ENCODE data around the gene TRAF3IP1. TPM values are rescaled to one million over a fixed set of nuclear protein-coding genes. Genes with fewer than 3 reads are reported as not detected.

TRAF3IP1 gene
- total and polyA plus RNA-seq, 5 donors, result 6.3 to 19.9 (median 16.9) TPM

DNA sequence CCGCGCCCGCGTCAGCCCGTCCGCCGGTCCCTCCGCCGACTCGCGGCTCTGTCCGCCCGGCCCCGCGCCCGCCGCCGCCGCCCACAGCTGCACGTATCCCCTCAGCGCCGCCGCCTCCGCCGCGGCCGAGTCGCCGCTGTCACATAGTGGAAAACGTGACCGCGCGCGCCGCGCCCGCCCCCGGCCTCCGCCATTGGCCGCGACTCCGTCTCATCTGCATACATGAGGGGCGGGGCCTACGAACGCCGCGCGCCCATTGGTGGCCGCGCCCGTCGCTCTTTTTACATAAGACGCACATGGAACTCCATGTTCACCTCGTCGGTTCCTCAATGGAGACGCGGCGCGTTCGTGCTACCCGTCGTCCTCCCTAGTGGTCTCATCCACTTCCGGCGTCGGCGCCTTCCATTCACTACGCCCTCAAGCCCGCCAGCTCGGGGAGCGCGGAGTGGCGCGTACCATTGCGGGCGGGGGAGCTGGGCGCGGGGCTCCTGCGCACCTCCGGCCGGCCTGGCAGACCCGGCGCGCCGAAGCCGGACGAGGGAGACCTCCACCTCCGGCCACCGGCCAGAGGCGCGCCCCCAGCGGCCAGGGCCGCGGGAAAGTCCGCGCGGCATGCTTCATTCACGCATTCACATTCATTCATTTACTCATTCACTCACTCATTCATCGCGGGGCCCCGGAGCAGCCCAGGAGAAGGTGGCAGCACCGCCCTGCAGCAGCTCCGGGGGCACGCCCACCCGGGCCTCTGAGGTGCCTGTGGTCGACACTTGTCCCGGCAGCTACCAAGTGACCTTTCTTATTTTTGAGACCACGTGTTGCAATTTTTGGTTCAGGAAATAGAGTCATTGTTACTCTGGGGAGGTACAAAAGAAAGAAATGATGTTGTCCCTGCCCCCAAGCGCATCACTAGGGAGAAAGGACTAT, 31.4 kb upstream of the TRAF3IP1 start:
- peaks cover 8% of the 10 kb centered on the region for H3K4me1 ChIP-seq (ENCODE audit: control insufficient read depth, insufficient read depth, low read length)
- intact Hi-C loops (cut with DNase I), result no loop called here

DNA sequence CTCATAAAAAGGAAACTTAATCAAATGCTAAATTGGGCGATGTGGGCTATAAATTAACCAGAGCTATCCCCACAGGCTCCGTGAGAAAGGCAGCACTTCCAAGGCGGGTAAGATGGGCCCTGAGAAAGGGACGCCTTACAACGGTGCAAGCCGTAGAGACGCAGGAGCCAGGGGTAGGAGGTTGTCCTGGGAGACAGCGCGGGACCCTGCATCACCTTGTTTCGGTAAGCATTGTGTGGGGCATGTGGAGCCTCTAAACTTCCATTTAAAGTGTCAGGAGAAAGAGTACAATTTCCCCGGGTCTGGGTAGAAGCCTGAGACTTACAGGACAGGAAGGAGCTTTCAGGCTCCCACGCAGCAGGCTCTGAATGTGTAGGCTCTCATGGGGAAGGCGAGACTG, 30.7 kb upstream of the TRAF3IP1 start:
- H3K4me1 ChIP-seq (ENCODE audit: control insufficient read depth, insufficient read depth, low read length), result peaks cover 8% of the 10 kb centered on the region
- H3K4me3 ChIP-seq (ENCODE audit: low read length), result no peak overlapping the region
- peak in 1 of 3 donors; percentile 41 for DNase-seq
- intact Hi-C loops (cut with DNase I), result no loop called here
- H3K9me3 ChIP-seq (ENCODE audit: control insufficient read depth, low read length), result no peaks in the 10 kb centered on the region
- H3K27ac ChIP-seq (ENCODE audit: low read length), result no peak overlapping the region
- H3K27me3 ChIP-seq (ENCODE audit: control insufficient read depth, insufficient read depth), result no peaks in the 10 kb centered on the region
- 18% methylated on average over 13 of the region's 13 CpGs for WGBS
- ATAC-seq, result no peak

More for the DNA sequence above, 31.4 kb upstream of the TRAF3IP1 start:
- peak; percentile 87 to 90 for ATAC-seq
- peak; percentile 97 to 100 (median 99) for DNase-seq
- Histone ChIP-seq H3K9me3 (ENCODE audit: control insufficient read depth, low read length) (no peaks in the 10 kb centered on the region), H3K27me3 (ENCODE audit: control insufficient read depth, insufficient read depth) (no peaks in the 10 kb centered on the region), H3K4me3 (ENCODE audit: low read length) (peak overlapping the region; percentile 82), H3K27ac (ENCODE audit: low read length) (peak overlapping the region; percentile 87)
- WGBS, result under 1% methylated on average over 108 of the region's 108 CpGs

DNA sequence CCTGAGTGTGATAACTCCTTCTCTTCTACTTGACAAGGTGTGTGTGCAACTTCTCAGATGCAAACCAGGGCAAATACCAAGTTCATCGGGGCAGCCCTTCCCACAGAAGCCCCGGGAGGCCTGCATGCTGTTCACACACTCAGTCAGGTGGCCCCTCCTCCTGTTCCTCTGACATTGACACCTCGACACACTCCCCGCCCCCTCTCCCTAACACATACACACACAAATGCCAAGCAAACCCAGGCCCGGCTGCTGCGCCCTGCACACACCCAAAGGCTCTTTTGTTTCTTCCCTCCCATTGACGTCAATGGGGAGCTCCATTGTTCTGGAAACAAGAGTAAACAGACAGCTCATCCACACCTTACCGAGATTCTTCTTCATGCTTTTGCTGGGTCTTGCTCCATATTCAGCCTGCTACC, 30.2 kb upstream of the TRAF3IP1 start:
- intact Hi-C loops (cut with DNase I), result no loop called here
- peak; percentile 65 to 75 (median 75) for DNase-seq
- Histone ChIP-seq H3K4me1 (ENCODE audit: control insufficient read depth, insufficient read depth, low read length) (peaks cover 3% of the 10 kb centered on the region), H3K9me3 (ENCODE audit: control insufficient read depth, low read length) (no peaks in the 10 kb centered on the region), H3K27me3 (ENCODE audit: control insufficient read depth, insufficient read depth) (no peaks in the 10 kb centered on the region), H3K27ac (ENCODE audit: low read length) (no peak overlapping the region), H3K4me3 (ENCODE audit: low read length) (no peak overlapping the region)
- 43% methylated on average over 8 of the region's 8 CpGs for WGBS
- ATAC-seq, result peak in 1 of 2 donors; percentile 52

DNA sequence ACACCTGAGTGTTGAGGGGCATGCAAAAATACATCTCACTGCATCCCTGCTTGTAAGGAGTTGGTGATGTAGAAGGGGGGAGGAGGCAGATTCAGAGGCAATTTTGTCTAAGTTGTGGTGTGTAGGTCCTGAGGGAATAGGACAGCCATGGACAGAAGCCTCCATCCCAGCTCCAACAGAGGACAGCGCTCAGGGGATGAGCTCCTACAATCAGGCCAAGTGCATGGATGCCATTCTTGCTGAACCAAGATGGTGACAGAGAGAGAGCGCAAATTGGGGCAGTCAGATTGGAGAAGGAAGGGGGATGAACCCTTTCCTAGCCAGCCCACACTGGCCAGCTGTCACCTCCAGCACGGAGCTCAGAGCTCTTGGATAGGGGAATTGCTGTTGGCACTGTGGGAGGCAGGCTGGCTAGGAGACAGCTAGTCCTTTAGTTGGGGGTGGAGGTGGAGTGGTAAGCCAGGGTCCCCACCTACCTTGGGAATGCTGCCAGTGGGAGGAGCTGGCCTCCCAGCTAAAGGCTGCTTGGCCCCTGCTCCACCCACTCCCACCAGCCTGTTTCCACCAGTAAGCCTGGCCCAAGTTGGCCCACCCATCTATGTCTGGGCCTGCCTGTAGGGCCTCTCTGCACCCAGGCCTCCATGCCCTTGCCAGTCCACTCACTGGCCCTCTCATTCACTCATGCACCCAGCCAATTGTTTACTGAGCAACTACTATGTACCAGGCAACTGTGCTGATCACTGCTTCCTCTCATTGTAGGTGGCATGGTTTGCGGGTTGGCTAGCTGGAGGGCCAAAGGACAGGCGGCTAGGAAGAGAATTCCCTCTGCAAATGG, 29.4 kb upstream of the TRAF3IP1 start:
- peak in 2 of 3 donors; percentile 49 to 61 for DNase-seq
- 89% methylated on average over 5 of the region's 5 CpGs for whole genome bisulfite sequencing
- intact Hi-C loops (cut with DNase I), result no loop called here

DNA sequence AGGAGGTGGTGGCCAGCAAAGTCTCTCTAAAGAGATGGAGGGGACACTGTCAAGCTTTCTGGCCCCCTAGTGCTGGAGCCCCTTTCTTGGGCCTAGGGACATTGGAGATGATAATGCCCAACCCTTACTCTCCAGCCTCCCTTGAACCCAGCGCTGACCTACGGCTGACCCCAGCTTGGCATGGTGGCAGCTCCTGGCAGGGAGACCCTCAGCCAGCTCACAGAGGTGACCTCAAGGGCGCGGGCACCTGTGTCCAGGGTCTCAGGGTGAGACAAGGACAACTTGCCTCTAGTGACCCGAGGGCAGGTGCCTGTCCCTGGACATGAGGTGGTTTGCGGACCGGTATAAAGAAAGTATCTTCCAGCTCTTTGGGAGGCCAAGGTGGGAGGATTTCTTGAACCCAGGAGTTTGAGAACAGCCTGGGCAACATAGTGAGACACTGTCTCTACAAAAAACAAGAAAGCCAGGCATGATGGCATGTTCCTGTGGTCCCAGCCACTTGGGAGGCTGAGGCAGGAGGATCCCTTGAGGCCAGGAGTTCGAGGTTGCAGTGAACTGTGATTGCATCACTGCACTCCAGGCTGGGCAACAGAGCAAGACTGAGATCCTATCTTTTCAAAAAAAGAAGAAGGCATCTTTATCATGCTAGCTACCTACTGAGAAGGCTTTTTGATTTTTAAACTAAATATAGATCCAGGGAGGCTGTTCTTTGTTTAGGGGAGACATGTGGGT, 28.6 kb upstream of the TRAF3IP1 start:
- Histone ChIP-seq H3K4me3 (ENCODE audit: low read length) (no peak overlapping the region), H3K27me3 (ENCODE audit: control insufficient read depth, insufficient read depth) (no peaks in the 10 kb centered on the region), H3K4me1 (ENCODE audit: control insufficient read depth, insufficient read depth, low read length) (peaks cover 3% of the 10 kb centered on the region), H3K27ac (ENCODE audit: low read length) (no peak overlapping the region), H3K9me3 (ENCODE audit: control insufficient read depth, low read length) (no peaks in the 10 kb centered on the region)
- intact Hi-C loops (cut with DNase I), result no loop called here
- WGBS, result 93% methylated on average over 8 of the region's 8 CpGs
- no peak for DNase-seq
- ATAC-seq, result no peak

More for the DNA sequence above, 29.4 kb upstream of the TRAF3IP1 start:
- Histone ChIP-seq H3K4me1 (ENCODE audit: control insufficient read depth, insufficient read depth, low read length) (peaks cover 3% of the 10 kb centered on the region), H3K27ac (ENCODE audit: low read length) (peak overlapping the region; percentile 31), H3K27me3 (ENCODE audit: control insufficient read depth, insufficient read depth) (no peaks in the 10 kb centered on the region), H3K4me3 (ENCODE audit: low read length) (no peak overlapping the region), H3K9me3 (ENCODE audit: control insufficient read depth, low read length) (no peaks in the 10 kb centered on the region)
- no peak for ATAC-seq

DNA sequence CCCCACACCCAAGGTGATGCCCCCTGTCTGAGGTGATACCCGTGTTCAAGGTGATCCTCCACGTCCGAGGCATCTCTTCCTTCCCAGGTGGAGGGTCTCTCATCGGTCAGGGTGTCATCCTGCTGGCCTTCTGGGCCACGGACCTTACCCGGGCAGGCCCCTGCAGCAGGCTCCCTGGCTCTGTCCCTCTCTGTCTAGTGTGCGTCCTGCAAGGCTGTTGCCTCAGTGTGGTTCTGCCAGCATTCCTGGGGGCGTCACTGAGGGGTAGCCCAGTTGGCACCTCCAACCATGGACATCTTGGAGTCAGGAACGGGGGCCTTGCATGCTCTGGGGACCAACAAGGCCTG, 26.3 kb upstream of the TRAF3IP1 start:
- intact Hi-C loops (cut with DNase I), result no loop called here
- Histone ChIP-seq H3K27me3 (ENCODE audit: control insufficient read depth, insufficient read depth) (no peaks in the 10 kb centered on the region), H3K4me3 (ENCODE audit: low read length) (no peak overlapping the region), H3K9me3 (ENCODE audit: control insufficient read depth, low read length) (no peaks in the 10 kb centered on the region), H3K4me1 (ENCODE audit: control insufficient read depth, insufficient read depth, low read length) (no peaks in the 10 kb centered on the region), H3K27ac (ENCODE audit: low read length) (no peak overlapping the region)
- WGBS, result 86% methylated on average over 9 of the region's 9 CpGs
- ATAC-seq, result no peak
- DNase-seq, result no peak

DNA sequence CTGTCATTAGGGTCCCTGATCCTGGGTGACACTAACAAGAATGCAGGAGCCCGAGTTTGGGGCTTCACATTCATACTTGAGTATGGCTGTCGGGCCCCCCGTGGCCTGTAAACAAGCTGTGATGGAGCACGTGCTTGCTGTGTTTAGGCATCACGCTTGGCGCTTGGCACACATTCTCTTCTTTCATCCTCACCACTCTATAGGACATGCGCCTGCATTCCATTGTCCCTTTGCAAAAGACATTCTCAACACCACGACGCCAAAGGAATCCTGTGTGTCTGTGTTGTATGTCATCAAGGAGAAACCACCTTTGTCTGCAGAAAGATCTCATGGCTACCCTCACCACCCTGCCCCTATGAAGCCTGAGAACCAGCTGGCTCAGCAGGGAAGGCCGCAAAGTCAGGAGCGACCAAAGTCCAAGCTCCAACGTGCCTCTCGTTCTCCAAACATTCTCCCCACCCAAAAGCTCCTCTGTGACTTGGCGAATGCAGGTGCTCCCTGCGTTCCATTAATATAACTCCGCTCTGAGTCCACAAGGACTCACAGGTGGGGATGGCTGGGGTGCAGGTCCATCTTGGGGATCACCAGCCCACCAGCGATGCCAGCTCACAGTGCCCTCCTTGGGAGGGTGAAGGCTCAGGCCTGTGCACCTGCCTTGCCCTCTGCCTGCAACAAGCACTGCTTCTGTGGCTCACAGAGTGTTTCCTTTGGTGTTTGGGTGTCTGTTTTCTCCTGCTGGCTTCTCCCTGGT, 25.8 kb upstream of the TRAF3IP1 start:
- Histone ChIP-seq H3K9me3 (ENCODE audit: control insufficient read depth, low read length) (no peaks in the 10 kb centered on the region), H3K4me1 (ENCODE audit: control insufficient read depth, insufficient read depth, low read length) (no peaks in the 10 kb centered on the region), H3K27ac (ENCODE audit: low read length) (no peak overlapping the region), H3K4me3 (ENCODE audit: low read length) (no peak overlapping the region), H3K27me3 (ENCODE audit: control insufficient read depth, insufficient read depth) (no peaks in the 10 kb centered on the region)
- intact Hi-C loops (cut with DNase I), result no loop called here
- 84% methylated on average over 17 of the region's 17 CpGs for WGBS
- DNase-seq, result no peak
- ATAC-seq, result no peak

DNA sequence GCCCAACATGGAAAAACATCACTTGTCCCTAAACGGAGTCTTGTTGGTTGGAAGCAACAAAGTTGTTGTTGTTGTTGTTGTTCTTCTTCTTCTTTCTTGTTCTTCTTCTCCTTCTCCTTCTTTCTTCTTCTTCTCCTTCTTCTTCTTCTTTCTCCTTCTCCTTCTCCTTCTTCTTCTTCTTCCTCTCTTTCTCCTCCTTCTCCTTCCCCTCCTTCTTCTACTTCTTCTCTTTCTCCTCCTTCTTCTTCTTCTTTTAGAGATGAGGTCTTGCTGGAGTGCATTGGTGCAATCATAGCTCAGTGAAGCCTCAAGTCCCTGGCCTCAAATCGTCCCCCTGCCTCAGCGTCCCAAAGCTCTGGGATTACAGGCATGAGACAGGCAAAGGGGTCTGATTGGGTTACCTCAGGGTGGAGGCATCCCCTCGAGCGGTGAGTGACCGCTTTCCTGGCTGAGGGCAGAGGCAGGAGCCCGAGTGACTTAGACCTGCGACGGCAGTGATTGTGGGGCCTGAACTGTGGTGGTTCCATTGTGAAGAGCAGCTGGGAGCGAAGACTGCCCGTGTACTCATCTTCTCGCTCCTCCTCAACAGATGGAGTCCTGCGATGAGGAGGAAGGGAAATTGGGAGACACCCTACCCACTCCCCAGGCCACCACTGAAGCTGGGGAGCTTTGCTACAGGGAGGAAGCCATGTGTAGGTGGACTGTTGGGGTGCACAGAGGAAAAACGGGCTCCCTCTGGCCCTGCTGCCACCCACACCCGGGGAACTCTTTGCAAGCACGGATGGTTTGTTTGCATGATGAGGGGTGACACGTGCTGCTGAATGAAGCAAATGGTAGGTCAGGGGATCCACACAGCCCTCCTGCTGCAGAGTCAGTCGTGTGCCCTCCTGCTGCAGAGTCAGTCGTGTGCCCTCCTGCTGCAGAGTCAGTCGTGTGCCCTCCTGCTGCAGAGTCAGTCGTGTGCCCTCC, 24.9 kb upstream of the TRAF3IP1 start:
- Histone ChIP-seq H3K27me3 (ENCODE audit: control insufficient read depth, insufficient read depth) (no peaks in the 10 kb centered on the region), H3K9me3 (ENCODE audit: control insufficient read depth, low read length) (no peaks in the 10 kb centered on the region), H3K4me3 (ENCODE audit: low read length) (no peak overlapping the region), H3K27ac (ENCODE audit: low read length) (no peak overlapping the region), H3K4me1 (ENCODE audit: control insufficient read depth, insufficient read depth, low read length) (no peaks in the 10 kb centered on the region)
- ATAC-seq (no peak), DNase-seq (no peak)
- intact Hi-C loops (cut with DNase I), result no loop called here
- 74% methylated on average over 20 of the region's 21 CpGs for WGBS

DNA sequence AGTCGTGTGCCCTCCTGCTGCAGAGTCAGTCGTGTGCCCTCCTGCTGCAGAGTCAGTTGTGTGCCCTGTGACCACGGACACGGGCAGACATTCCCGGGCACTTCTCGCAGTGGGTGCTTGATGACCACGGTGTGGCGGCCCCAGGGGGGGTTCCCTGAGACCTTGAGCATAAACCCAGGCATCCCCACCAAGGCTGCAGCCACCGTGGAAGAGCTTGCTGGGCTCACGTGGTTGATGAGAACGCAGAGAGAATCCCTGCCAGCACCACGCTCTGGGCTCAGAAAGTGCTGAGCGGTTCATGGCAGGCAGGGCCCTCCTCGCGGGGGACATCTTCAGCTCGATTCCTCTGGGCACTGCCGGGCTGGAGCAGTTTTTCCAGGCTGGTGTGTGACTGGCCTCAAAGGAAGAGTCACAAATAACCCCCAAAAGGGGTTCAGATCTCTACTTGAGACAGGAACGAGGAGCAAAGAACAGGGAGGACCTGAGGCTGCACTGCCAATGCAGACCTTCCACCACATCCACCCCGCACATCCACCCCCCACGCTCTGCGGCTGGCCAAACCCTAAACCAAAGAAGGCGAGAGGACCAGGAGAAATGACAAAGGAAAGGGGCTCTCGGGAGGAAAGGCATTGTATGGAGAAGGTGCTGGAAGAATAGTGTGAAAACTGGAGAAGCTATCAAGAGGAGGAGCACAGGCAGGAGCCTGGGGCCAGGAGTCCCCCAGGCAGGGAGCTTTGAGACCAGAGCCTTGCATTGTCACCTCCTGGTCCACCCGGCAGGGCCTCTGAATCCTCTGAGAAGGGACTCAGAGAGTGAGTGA, 23.5 kb upstream of the TRAF3IP1 start:
- no peak for DNase-seq
- no peaks in the 10 kb centered on the region for H3K4me1 ChIP-seq (ENCODE audit: control insufficient read depth, insufficient read depth, low read length)
- 72% methylated on average over 24 of the region's 24 CpGs for WGBS
- no peaks in the 10 kb centered on the region for H3K9me3 ChIP-seq (ENCODE audit: control insufficient read depth, low read length)
- no peak overlapping the region for H3K27ac ChIP-seq (ENCODE audit: low read length)
- ATAC-seq, result no peak
- no peaks in the 10 kb centered on the region for H3K27me3 ChIP-seq (ENCODE audit: control insufficient read depth, insufficient read depth)
- H3K4me3 ChIP-seq (ENCODE audit: low read length), result no peak overlapping the region
- intact Hi-C loops (cut with DNase I), result no loop called here

All from right cardiac atrium (tissue), 5 donors.